GM18502 (cell line): ENCODE data around the gene RNF169.
A peak's percentile ranks its signal among the peaks of the same experiment; 100 is the strongest.

Experiments used
- ATAC-seq: cut with Tn5 transposase; IDR thresholded peaks from one replicate; pipeline ENCODE4 v1.9.1; 2021; ENCODE audit warnings: mild to moderate bottlenecking; ENCODE audit not compliant: unreplicated experiment, poor library complexity

The RNF169 gene

GRCh38 chr11:74766905-74767304 is 18.3 kb downstream of the RNF169 start:
- no peak for ATAC-seq

- peak; percentile 63 for ATAC-seq
Measured at GRCh38 chr11:74768172-74768651, 19.6 kb downstream of the RNF169 start.

- no peak for ATAC-seq
Measured at GRCh38 chr11:74769055-74769707, 20.5 kb downstream of the RNF169 start.

GRCh38 chr11:74770456-74770855 is 21.8 kb downstream of the RNF169 start:
- no peak for ATAC-seq

- ATAC-seq: no peak
Measured at GRCh38 chr11:74771139-74771538, 22.5 kb downstream of the RNF169 start.

- ATAC-seq: no peak
Measured at GRCh38 chr11:74773476-74773875, 24.8 kb downstream of the RNF169 start.

- no peak for ATAC-seq
Measured at GRCh38 chr11:74775762-74776161, 27.1 kb downstream of the RNF169 start.

- no peak for ATAC-seq
Measured at GRCh38 chr11:74776546-74776945, 27.9 kb downstream of the RNF169 start.

- no peak for ATAC-seq
Measured at GRCh38 chr11:74777038-74777437, 28.4 kb downstream of the RNF169 start.

GRCh38 chr11:74777877-74778276 is 29.2 kb downstream of the RNF169 start:
- ATAC-seq: no peak

- ATAC-seq: no peak
Measured at GRCh38 chr11:74778581-74778980, 29.9 kb downstream of the RNF169 start.

- no peak for ATAC-seq
Measured at GRCh38 chr11:74780248-74781005, 31.8 kb downstream of the RNF169 start.

GRCh38 chr11:74783241-74783871 is 34.7 kb downstream of the RNF169 start:
- peak; percentile 86 for ATAC-seq

- ATAC-seq: peak; percentile 59
Measured at GRCh38 chr11:74784234-74784633, 35.6 kb downstream of the RNF169 start.

- no peak for ATAC-seq
Measured at GRCh38 chr11:74784726-74785125, 36.1 kb downstream of the RNF169 start.

GRCh38 chr11:74786574-74786973 is 37.9 kb downstream of the RNF169 start:
- no peak for ATAC-seq

- ATAC-seq: no peak
Measured at GRCh38 chr11:74791333-74792100, 42.9 kb downstream of the RNF169 start.

GRCh38 chr11:74806267-74806666 is 57.6 kb downstream of the RNF169 start:
- no peak for ATAC-seq

GRCh38 chr11:74809801-74810200 is 61.2 kb downstream of the RNF169 start:
- no peak for ATAC-seq

GRCh38 chr11:74815966-74816365 is 67.3 kb downstream of the RNF169 start:
- ATAC-seq: no peak

- no peak for ATAC-seq
Measured at GRCh38 chr11:74816664-74817063, 68.0 kb downstream of the RNF169 start.
